GM15510 (cell line): ENCODE data around the gene PLCXD1.

ENCODE experiments used
- POLR2A ChIP-seq: IDR thresholded peaks from 3 replicates; pipeline ENCODE4 v1.6.1; 2011; ENCODE audit warnings: borderline replicate concordance; ENCODE audit not compliant: insufficient read length; ENCODE audit errors: extremely low read depth

PLCXD1 gene, protein sequence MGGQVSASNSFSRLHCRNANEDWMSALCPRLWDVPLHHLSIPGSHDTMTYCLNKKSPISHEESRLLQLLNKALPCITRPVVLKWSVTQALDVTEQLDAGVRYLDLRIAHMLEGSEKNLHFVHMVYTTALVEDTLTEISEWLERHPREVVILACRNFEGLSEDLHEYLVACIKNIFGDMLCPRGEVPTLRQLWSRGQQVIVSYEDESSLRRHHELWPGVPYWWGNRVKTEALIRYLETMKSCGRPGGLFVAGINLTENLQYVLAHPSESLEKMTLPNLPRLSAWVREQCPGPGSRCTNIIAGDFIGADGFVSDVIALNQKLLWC

DNA sequence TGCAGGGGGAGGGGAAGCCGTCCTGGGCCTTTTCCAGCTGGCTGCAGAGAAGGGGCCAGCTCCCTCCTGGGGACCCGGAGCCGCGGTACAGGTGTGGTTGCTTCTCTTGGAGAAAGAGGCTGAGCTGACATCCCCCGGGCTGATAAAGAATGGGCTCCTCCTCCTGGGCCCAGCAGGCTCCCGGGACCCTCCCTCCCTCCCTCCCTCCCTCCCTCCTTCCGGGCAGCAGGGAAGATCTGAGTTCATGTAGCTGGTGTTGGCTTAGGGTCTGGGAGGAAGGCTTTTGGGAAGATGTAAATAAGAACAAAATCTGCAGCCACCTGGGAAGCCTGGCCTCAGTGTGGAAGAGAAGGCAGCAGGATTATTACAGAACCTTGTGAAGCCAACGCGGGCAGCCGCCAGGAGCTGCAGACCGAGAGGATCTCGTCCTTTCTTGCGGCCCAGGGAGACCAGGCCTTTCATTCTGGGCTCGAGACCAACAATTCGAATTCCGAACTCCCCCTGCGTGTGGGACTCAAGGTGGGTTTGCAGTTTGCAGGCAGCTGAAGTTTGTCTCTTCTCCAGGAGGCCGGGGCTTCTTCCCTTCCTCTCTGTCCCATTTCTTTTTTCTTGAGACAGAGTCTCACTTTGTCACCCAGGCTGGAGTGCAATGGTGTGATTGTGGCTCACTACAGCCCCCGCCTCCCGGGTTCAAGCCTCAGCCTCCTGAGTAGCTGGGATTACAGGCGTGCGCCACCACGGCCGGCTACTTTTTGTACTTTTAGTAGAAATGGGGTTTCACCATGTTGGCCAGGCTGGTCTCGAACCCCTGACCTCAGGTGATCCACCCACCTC is at the start of gene PLCXD1:
Gene PLCXD1, plus strand, starts transcription at position 216 of the 834 bp plus-strand sequence. CDS start 2,807 bp downstream, outside the sequence.
- no peak for TF ChIP-seq POLR2A

DNA sequence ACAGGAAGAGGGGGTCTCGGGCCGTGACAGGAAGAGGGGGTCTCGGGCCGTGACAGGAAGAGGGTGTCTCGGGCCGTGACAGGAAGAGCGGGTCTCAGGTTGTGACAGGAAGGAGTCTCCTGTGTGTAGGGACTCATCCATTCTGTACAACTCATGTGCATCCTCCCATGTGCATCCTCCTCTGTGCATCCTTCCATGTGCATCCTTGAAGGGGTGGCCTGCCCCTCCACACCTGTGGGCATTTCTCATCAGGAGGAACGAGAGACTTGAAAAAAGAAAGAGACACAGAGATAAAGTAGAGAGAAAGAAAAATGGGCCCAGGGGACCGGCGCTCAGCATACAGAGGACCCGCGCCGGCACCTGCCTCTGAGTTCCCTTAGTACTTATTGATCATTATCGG is 30.2 kb upstream of the PLCXD1 start:
- TF ChIP-seq POLR2A, result no peak

DNA sequence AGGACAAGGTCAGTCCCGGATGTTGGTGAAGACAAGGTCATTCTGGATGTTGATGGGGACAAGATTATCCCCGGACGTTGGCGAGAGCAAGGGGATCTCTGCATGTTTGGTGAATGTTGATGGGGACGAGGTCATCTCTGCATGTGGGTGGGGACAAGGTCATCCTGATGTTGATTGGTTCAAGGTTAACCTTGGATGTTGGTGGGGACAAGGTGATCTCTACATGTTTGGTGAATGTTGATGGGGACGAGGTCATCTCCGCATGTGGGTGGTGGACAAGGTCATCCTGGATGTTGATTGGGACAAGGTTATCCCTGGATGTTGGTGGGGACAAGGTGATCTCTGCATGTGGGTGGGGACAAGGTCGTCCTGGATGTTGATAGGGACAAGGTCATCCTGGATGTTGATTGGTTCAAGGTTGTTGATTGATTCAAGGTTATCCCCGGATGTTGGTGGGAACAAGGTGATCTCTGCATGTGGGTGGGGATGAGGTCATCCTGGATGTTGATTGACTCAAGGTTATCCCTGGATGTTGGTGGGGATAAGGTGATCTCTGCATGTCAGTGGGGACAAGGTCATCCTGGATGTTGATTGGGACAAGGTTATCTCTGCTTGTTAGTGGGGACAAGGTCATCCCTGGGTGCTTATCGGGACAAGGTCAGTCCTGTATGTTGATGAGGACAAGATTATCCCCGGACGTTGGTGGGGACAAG is 28.8 kb upstream of the PLCXD1 start:
- TF ChIP-seq POLR2A, result no peak

DNA sequence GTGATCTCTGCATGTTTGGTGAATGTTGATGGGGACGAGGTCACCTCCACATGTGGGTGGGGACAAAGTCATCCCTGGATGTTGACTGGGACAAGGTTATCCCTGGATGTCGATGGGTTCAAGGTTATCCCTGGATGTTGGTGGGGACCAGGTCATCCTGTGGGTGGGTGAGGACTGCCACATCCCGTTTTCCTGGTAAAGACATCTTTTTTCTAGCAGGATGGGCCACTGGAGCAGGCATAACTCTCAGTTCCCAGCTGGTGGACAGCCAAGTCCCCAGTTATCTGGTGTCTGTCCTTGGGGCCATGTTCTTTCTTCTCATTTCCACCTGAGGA is 28.3 kb upstream of the PLCXD1 start:
- no peak for TF ChIP-seq POLR2A

DNA sequence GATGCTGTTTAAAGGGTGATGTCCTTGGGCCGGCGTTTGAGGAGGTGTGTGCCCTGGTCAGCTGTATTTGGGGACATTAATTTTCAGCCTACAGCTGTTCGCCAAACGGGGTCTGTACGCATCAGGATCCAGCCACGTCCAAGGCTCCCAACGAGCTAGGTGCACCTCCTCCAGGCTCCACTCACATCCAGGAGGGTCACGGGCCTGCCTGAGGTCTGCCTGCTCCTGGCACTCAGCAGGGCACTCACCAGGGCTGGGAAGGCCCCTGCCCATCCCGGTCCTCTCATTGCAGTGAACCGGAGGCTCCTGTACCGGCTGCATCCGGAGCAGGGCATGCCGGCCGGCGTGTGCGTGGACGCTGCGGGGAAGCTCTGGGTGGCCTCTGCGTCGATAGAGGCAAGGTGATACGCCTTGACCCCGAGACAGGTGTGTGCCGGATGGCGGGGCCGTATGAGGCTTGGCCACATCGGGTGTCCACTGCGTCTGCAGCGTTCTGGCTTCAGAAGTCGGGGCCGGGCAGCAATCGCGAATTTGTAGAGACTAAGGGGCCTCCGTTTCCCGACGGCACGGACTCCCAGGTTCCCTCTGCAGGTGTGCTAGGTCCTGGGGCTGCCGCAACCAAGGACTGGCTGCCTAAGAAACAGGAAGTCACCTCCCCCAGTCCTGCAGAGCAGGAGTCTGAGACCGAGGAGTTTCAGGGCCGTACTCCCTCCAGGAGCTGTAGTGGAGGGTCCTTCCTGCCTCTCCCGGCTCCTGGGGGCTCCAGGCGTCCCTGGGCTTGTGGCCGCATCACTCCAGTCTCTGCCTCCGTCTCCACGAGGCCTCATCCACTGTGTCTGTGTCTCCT is 27.5 kb upstream of the PLCXD1 start:
- TF ChIP-seq POLR2A, result no peak

DNA sequence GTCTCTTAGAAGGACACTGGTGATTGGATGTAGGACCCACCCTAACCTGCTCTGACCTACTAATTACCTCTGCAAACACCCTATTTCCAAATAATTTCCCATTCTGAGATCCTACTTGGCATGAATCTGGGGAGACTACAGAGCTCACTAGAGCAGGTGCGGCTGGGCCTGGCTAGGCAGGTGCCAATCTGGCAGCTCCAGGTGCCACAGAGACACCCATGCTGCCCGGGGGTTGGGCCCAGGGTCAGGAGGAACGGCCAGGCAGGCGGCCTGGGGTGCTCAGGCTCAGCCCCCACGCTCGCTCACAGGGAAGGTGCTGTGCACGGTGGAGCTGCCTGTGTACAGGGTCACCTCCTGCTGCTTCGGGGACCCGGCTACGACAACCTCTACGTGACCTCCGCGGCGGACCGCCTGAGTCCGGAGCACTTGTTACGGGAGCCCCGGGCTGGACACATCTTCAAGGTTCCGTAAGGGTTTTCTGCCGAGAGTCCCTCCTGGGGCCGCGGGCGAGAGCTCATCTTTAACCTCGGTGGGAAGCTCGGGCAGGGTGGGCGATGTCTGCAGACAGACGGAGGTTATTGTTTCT is 26.5 kb upstream of the PLCXD1 start:
- no peak for TF ChIP-seq POLR2A

DNA sequence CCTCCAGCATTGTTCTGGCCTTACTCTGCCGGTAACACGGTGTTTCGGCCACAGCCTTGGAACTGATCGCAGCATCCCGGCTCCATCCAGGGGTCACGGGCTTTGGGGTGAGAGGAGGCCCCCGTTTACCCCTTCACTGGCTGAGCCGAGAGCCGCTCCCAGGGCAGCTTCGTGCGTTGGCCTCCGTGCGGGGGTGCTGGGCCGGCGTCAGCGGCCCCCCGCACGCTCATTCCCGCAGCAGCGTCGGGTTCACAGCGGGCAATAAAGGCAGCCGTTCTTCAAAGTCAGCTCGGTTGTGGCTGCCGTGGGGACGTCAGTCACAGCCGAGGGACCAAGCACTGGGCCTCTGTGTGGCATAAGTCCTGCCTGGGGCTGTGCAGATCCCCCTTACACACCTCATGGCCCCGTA is 25.3 kb upstream of the PLCXD1 start:
- TF ChIP-seq POLR2A, result no peak

DNA sequence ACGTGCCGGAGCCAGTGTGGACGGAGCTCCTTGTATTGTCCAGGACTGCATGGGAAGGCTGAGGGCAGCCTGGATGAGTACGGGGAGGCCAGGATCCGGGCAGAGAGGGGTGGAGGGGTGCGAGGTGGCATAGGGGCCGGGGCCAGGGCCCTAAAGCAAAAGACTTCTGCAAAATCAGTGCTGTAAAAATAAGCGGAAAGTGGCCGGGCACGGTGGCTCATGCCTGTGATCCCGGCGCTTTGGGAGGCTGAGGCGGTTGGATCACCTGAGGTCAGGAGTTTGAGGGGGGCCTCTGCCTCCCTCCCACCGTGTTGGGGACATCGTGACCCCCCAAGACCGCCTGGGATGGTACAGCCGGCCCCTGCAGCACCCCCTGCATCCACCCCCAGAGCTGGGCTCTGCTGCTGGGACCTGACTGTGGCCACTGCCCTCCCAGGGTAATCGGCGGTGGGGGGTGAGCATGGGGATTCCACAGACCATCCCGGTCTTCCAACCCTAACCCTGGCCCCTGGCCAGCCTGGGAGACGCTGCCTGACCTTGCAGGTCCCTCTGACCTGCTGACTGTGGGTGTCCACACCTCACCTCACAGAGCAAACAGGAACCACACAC is 23.4 kb upstream of the PLCXD1 start:
- TF ChIP-seq POLR2A, result no peak

DNA sequence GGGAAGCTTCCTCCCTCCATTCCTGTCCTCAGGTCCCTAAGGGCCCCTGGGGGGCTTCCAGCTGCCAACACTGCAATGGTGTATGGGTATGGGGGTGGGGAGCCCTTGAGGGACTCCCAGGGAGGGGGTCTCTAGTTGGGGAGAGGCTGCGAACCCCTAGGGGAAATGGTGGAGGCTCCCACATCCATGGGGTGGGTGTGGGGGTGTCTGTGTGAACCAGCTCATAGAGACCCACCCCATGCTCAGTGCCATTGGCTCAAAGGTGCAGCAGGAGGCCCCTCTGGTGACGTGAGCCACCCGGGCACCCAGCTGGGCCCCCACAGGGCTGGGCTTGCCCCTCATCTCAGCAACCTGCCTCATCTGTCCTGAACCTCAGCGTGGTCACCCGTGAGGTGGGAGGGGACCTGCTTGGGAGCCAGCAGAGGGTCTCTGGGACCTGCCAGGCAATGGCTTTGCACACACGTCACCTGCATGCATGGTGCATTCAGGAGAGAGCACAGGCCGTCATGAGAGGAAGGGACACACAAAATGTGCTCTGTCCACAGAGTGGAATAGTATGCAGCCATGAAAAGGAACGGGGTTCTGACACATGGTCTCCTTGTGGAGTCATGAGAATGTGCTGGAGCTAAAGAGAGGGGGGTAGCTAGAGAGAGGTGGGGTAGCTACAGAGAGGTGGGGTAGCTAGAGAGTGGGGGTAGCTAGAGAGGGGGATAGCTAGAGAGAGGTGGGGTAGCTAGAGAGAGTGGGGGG is 22.7 kb upstream of the PLCXD1 start:
- no peak for TF ChIP-seq POLR2A

DNA sequence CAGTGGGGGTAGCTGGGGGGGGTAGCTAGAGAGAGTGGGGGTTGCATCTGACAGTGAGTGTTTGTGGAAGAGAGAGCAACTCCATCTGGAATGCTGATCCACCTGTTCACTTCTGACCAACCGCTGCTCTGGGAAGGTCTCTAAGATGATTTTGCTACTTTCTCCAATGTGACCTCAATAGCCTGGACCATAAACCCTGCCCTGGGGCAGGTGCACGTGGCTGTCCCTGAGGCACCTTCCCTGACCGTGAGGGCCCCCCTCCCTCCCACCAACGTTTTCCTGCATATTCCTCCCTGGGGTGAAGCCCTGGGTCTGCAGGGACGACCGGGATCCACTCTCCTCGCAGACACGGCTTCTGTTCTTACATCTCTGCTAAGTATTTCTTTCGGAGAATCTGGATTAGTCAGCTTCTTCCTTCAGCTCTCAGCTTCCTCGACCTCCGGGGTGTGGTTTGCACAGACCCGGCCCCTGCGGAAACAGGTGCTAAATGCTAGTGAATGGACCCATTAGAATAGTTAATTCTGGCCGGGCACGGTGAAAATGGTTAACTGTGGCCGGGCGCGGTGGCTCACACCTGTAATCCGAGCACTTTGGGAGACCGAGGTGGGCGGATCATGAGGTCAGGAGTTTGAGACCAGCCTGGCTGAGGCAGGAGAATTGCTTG is 21.4 kb upstream of the PLCXD1 start:
- TF ChIP-seq POLR2A, result no peak

DNA sequence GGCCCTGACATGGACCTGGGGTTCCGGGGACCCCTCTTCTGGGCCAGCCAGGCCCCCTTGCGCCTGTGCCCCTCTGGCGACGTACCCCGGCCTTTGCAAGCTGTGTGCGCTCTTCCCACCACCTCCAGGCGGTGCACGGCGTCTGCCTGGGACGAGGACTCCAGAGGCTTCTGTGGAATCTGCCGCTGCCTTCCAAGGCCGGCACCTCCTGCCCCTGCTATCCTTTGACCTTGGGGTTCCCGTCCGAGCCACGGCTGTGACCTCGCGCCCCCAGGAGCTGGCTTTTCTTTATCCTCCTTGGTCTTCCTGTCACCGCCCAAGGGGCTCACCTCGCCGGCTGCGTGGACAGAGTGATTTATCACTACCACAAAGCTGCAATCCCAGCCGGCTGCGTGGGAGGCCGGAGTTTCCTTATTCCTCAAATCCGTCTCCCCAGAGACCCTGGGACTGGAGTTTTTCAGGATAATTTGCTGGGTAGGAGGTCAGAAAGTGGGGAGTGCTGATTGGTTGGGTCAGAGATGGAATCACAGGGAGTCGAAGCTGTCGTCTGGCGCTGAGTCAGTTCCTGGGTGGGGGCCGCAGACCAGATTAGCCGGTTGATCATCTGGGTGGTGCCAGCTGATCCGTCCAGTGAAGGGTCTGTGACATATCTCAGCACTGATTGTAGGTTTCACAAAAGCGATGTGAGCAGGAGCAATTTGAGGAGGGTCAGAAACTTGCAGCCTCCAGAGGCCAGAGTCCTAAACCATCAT is 19.8 kb upstream of the PLCXD1 start:
- TF ChIP-seq POLR2A, result no peak

DNA sequence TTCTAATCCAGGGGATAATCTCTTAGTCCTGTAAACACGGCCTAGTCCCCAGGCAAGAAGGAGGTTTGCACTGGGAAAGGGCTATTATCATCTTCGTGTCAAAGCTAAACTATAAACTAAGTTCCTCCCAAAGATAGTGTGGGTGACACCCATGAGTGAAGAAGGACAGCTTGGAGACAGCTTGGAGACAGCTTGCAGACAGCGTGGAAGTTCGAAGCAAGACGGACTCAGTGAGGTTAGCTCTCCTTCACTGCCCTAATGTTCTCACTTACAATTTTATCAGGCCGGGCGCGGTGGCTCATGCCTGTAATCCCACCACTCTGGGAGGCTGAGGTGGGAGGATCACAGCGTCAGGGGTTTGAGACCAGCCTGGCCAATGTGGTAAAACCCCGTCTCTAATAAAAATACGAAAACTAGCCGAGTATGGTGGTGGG is 19.2 kb upstream of the PLCXD1 start:
- TF ChIP-seq POLR2A, result no peak
